Tibial nerve (tissue), 4 donors: ENCODE data around the gene P2RX6. TPM values are rescaled to one million over a fixed set of nuclear protein-coding genes. Genes with fewer than 3 reads are reported as not detected.
"Not testable (repeated sequence)": the region's sequence is repeated elsewhere in the genome, so short reads cannot be mapped to it uniquely, and the experiment has no call there.

Experiments
- DNase-seq, 2 donors: peaks; one replicate each; pipeline ENCODE4 v3.0.0-alpha.2; 2019; ENCODE audit warnings: low spot score in 2 of 2
- H3K27ac ChIP-seq, 4 donors: fragments of 200-600 bp; sonication (generic) in 3 of 4; one replicate each; pipeline ENCODE4 v1.5.1; 2017 to 2019; ENCODE audit warnings: mild to moderate bottlenecking in 1 of 4
- H3K27me3 ChIP-seq, 2 donors: fragments of 200-600 bp; sonication (generic) in 1 of 2; one replicate each; pipeline versions ENCODE4 v1.5.1 to v1.6.0; 2017 to 2019
- H3K36me3 ChIP-seq, 3 donors: fragments of 200-600 bp; sonication (generic); one replicate each; pipeline ENCODE4 v1.5.1; 2018 to 2019
- H3K4me1 ChIP-seq, 4 donors: fragments of 200-600 bp; sonication (generic) in 3 of 4; one replicate each; pipeline ENCODE4 v1.5.1; 2017 to 2019
- H3K4me3 ChIP-seq, 4 donors: fragments of 200-600 bp; sonication (generic) in 3 of 4; one replicate each; pipeline ENCODE4 v1.5.1; 2017 to 2019; ENCODE audit warnings: mild to moderate bottlenecking in 1 of 4, moderate library complexity in 1 of 4
- H3K9me3 ChIP-seq, 4 donors: fragments of 200-600 bp; sonication (generic) in 3 of 4; one replicate each; pipeline ENCODE4 v1.5.1; 2017 to 2019
- EP300 ChIP-seq, 2 donors: sonication (generic); formaldehyde crosslinking; IDR thresholded peaks; one replicate each; pipeline ENCODE4 v1.6.1; 2017; ENCODE audit warnings: antibody characterized with exemption in 2 of 2, mild to moderate bottlenecking in 1 of 2
- POLR2A ChIP-seq, 2 donors: fragments of 450-650 bp; IDR thresholded peaks; one replicate each; pipeline ENCODE4 v1.6.1; 2017; ENCODE audit warnings: antibody characterized with exemption in 2 of 2, mild to moderate bottlenecking in 2 of 2, moderate library complexity in 2 of 2
- WGBS, 2 donors: methylation state at CpG; one replicate each; pipeline ENCODE4 v1.1.5; 2018; 5-methylcytosine and 5-hydroxymethylcytosine counted together
- total RNA-seq, 4 donors: library from RNA; depleted of rRNA; stranded (reverse); fragments of >200 nt; gene quantifications; one replicate each; pipeline ENCODE4 v1.1.0, GENCODE V29; 2016
- TF ChIP-seq, protein P1 (sequence below), 5 experiments: fragments of 200-600 bp in 3 of 5; fragments of 450-650 bp in 2 of 5; sonication (generic) in 3 of 5; IDR thresholded peaks; one replicate each; pipeline ENCODE4 v1.5.1; 2016 to 2019; ENCODE audit warnings: antibody characterized with exemption in 5 of 5, mild to moderate bottlenecking in 3 of 5, moderate library complexity in 2 of 5

Gene P2RX6
- total RNA-seq, 4 donors from 2014 or later, result 0.63 to 3.3 (median 0.78) TPM

GRCh38 chr22:21055564-21055834 lies 40.5 kb downstream of the P2RX6 start:
- TF ChIP-seq POLR2A (IDR thresholded peaks at IDR 0.05) (no peak), EP300 (IDR thresholded peaks at IDR 0.05) (no peak)
- TF ChIP-seq, protein P1, sequence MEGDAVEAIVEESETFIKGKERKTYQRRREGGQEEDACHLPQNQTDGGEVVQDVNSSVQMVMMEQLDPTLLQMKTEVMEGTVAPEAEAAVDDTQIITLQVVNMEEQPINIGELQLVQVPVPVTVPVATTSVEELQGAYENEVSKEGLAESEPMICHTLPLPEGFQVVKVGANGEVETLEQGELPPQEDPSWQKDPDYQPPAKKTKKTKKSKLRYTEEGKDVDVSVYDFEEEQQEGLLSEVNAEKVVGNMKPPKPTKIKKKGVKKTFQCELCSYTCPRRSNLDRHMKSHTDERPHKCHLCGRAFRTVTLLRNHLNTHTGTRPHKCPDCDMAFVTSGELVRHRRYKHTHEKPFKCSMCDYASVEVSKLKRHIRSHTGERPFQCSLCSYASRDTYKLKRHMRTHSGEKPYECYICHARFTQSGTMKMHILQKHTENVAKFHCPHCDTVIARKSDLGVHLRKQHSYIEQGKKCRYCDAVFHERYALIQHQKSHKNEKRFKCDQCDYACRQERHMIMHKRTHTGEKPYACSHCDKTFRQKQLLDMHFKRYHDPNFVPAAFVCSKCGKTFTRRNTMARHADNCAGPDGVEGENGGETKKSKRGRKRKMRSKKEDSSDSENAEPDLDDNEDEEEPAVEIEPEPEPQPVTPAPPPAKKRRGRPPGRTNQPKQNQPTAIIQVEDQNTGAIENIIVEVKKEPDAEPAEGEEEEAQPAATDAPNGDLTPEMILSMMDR (IDR thresholded peaks at IDR 0.05), result no peak
- H3K27ac ChIP-seq, result no peak overlapping the region
- H3K27me3 ChIP-seq, result peaks cover 0 to 7% of the 10 kb centered on the region in 2 donors
- WGBS, 2 donors, result 57 to 58% methylated on average over 4 of the region's 4 CpGs
- H3K36me3 ChIP-seq, result no peaks in the 10 kb centered on the region
- H3K4me1 ChIP-seq, result no peaks in the 10 kb centered on the region
- no peaks in the 10 kb centered on the region for H3K9me3 ChIP-seq
- no peak for DNase-seq
- H3K4me3 ChIP-seq, result no peak overlapping the region

- Histone ChIP-seq H3K4me1 (no peaks in the 10 kb centered on the region), H3K4me3 (no peak overlapping the region), H3K27ac (no peak overlapping the region), H3K27me3 (peaks cover 0 to 7% of the 10 kb centered on the region in 2 donors), H3K36me3 (no peaks in the 10 kb centered on the region), H3K9me3 (no peaks in the 10 kb centered on the region)
- TF ChIP-seq, protein P1 (IDR thresholded peaks at IDR 0.05), result no peak
- TF ChIP-seq EP300 (IDR thresholded peaks at IDR 0.05) (no peak), POLR2A (IDR thresholded peaks at IDR 0.05) (no peak)
- WGBS, 2 donors, result 44 to 52% methylated on average over 7 of the region's 7 CpGs
- no peak for DNase-seq
Measured at GRCh38 chr22:21055880-21056319, 40.9 kb downstream of the P2RX6 start.

DNA sequence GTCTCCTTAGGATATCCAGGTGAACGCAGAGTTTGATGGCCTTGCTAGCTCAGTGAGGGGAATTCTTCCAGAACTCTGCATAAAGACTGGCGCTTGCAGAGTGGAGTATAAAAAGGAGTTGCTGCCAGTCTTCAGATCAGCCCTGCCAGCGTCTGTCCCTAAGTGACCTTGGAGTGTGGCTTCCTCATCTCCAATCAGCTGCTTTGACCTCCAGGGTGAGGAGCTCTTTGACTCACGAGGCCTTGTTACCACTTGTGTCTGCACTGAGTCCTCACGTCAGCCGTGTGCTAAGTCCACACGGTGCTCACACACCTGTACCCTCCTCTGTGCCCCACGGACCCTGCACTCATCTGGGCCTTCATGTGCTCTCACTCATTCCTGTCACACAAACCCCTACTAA lies 45.4 kb downstream of the P2RX6 start:
- DNase-seq, H3K27ac ChIP-seq, H3K36me3 ChIP-seq, H3K9me3 ChIP-seq, H3K27me3 ChIP-seq, H3K4me1 ChIP-seq, H3K4me3 ChIP-seq: not testable (repeated sequence)
- WGBS, 2 donors, result 81 to 87% methylated on average over 6 to 7 of the region's 8 CpGs

DNA sequence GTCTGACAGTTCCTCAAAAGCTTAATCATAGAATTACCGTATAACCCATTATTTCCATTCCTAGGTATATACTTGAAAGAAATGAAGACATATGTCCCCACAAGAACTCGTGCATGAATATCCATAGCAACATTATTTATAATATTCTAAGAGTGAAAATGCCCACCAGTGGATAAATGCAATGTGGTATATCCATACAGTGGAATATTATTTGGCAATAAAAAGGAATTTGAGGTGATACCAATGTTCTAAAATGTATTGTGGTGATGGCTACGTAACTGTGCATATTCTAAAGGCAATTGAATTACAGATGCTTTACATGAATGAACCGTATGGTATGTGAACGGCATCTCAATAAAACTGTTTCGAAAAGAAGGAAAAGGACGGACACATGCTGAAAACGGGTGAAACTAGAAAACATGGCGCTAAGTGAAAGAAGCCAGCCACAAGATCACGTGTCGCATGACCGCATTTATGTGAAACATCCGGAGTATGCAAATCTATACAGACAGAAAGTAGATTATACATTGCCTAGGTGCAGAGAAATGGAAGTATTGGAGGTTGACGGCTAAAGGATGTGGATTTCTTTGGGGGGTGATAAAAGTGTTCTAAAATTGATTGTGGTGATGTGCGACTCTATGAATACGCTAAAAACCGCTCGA lies 46.8 kb downstream of the P2RX6 start:
- not testable (repeated sequence) for H3K36me3 ChIP-seq, H3K4me1 ChIP-seq, DNase-seq, H3K27me3 ChIP-seq, H3K4me3 ChIP-seq, H3K9me3 ChIP-seq, H3K27ac ChIP-seq
- WGBS, 2 donors, result 93 to 97% methylated on average over 12 to 15 of the region's 18 CpGs

DNA sequence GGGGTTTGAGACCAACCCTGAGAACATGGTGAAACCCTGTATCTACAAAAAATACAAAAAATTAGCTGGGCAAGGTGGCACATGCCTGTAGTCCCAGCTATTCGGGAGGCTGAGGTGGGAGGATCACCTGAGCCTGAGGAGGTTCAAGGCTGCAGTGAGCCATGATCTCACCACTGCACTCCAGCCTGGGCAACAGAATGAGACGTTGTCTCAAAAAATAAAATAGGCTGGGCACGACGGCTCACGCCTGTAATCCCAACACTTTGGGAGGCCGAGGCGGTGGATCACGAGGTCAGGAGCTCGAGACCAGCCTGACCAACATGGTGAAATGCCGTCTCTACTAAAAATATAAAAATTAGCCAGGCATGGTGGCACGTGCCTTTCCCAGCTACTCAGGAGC lies 49.5 kb downstream of the P2RX6 start:
- H3K4me1 ChIP-seq, DNase-seq: not testable (repeated sequence)
- 74 to 77% methylated on average over 11 of the region's 11 CpGs for WGBS, 2 donors

GRCh38 chr22:21064917-21065864 lies 50.2 kb downstream of the P2RX6 start:
- Histone ChIP-seq H3K4me3 (no peak overlapping the region), H3K27ac (no peak overlapping the region), H3K36me3 (no peaks in the 10 kb centered on the region), H3K9me3 (no peaks in the 10 kb centered on the region), H3K27me3 (no peaks in the 10 kb centered on the region), H3K4me1 (no peaks in the 10 kb centered on the region)
- no peak for DNase-seq
- no peak for TF ChIP-seq POLR2A (IDR thresholded peaks at IDR 0.05)
- TF ChIP-seq, protein P1 (IDR thresholded peaks at IDR 0.05), result no peak
- TF ChIP-seq EP300 (IDR thresholded peaks at IDR 0.05), result no peak
- 71 to 74% methylated on average over 13 of the region's 13 CpGs for WGBS, 2 donors

More for the DNA sequence above, 49.5 kb downstream of the P2RX6 start:
- not testable (repeated sequence) for H3K4me3 ChIP-seq, H3K9me3 ChIP-seq, H3K27me3 ChIP-seq, H3K36me3 ChIP-seq, H3K27ac ChIP-seq
